Fibroblast of lung (primary cell): ENCODE data around the gene STX8. TPM values are rescaled to one million over a fixed set of nuclear protein-coding genes. Genes with fewer than 3 reads are reported as not detected.

ENCODE experiments used
- DNase-seq, 2 donors: peaks; one replicate each; pipeline versions ENCODE4 v3.0.0 to v3.0.0-alpha.2; 2010; ENCODE audit warnings: low read depth in 2 of 2
- H2AFZ ChIP-seq: 2 replicates; pipeline ENCODE4 v1.5.1; 2012; ENCODE audit warnings: low read length, control low read depth, inconsistent platforms
- H3K27ac ChIP-seq: 2 replicates; pipeline ENCODE4 v1.5.1; 2011; ENCODE audit warnings: low read length, control low read depth; ENCODE audit not compliant: insufficient read depth
- H3K27me3 ChIP-seq: 2 replicates; pipeline ENCODE4 v1.5.1; 2011; ENCODE audit warnings: mild to moderate bottlenecking, low read length; ENCODE audit not compliant: control insufficient read depth, insufficient read depth
- H3K36me3 ChIP-seq: 2 replicates; pipeline ENCODE4 v1.5.1; 2011; ENCODE audit warnings: low read length; ENCODE audit not compliant: control insufficient read depth, insufficient read depth
- H3K4me1 ChIP-seq: 2 replicates; pipeline ENCODE4 v1.5.1; 2011; ENCODE audit warnings: low read length; ENCODE audit not compliant: control insufficient read depth, insufficient read depth; ENCODE audit errors: extremely low read depth
- H3K4me2 ChIP-seq: 2 replicates; pipeline ENCODE4 v1.5.1; 2011; ENCODE audit warnings: low read length, control low read depth; ENCODE audit not compliant: insufficient read depth; ENCODE audit errors: extremely low read depth
- H3K4me3 ChIP-seq, 4 experiments: fragments of 200-600 bp in 1 of 4; sonication (generic) in 1 of 4; replicated peaks in 1 of 4; 2 replicates each; pipeline ENCODE4 v1.5.1; 2011 to 2016; ENCODE audit warnings: low read length in 4 of 4, low read depth in 3 of 4, mild to moderate bottlenecking in 3 of 4, control low read depth in 2 of 4, inconsistent platforms in 1 of 4, mixed read lengths in 1 of 4; ENCODE audit not compliant: insufficient read depth in 1 of 4; ENCODE audit errors: control extremely low read depth in 1 of 4
- H3K79me2 ChIP-seq: 2 replicates; pipeline ENCODE4 v1.5.1; 2012; ENCODE audit warnings: mild to moderate bottlenecking, low read length, inconsistent platforms; ENCODE audit not compliant: control insufficient read depth, insufficient read depth
- H3K9ac ChIP-seq: 2 replicates; pipeline ENCODE4 v1.5.1; 2011; ENCODE audit warnings: mild to moderate bottlenecking, low read length, control low read depth; ENCODE audit not compliant: insufficient read depth
- H3K9me3 ChIP-seq: 2 replicates; pipeline ENCODE4 v1.5.1; 2012; ENCODE audit warnings: low read depth, low read length; ENCODE audit not compliant: control insufficient read depth, insufficient read depth
- H4K20me1 ChIP-seq: 2 replicates; pipeline ENCODE4 v1.5.1; 2011; ENCODE audit warnings: low read length; ENCODE audit not compliant: control insufficient read depth, insufficient read depth; ENCODE audit errors: extremely low read depth
- EZH2 ChIP-seq: IDR thresholded peaks from 2 replicates; pipeline ENCODE4 v1.5.1; 2012; ENCODE audit warnings: low read length, control low read depth, mild to moderate bottlenecking; ENCODE audit errors: missing control alignments
- polyA plus RNA-seq, 2 donors: library from polyadenylated mRNA; depleted of rRNA in 1 of 2; stranded (reverse) in 1 of 2; unstranded in 1 of 2; fragments of >200 nt; gene quantifications; 2 replicates each; pipeline ENCODE4 v1.2.1, GENCODE V29; 2011 to 2012; ENCODE audit warnings: missing spikeins in 1 of 2
- total RNA-seq: library from RNA; depleted of rRNA; stranded (reverse); fragments of >200 nt; gene quantifications from 2 replicates; pipeline ENCODE4 v1.2.1, GENCODE V29; 2014
- TF ChIP-seq, protein P1 (sequence below), 2 donors: IDR thresholded peaks in 1 of 2; conservative IDR thresholded peaks in 1 of 2; 1 replicate in 1 of 2; 2 replicates in 1 of 2; pipeline ENCODE4 v1.5.1; 2011 to 2012; ENCODE audit warnings: low read length in 2 of 2, control low read depth in 1 of 2, inconsistent platforms in 1 of 2, low read depth in 1 of 2, mild to moderate bottlenecking in 1 of 2

STX8 gene
- total and polyA plus RNA-seq, 2 donors (not counting 1 experiment from before 2014, with no cell fraction given): 84.7 to 128 TPM

DNA sequence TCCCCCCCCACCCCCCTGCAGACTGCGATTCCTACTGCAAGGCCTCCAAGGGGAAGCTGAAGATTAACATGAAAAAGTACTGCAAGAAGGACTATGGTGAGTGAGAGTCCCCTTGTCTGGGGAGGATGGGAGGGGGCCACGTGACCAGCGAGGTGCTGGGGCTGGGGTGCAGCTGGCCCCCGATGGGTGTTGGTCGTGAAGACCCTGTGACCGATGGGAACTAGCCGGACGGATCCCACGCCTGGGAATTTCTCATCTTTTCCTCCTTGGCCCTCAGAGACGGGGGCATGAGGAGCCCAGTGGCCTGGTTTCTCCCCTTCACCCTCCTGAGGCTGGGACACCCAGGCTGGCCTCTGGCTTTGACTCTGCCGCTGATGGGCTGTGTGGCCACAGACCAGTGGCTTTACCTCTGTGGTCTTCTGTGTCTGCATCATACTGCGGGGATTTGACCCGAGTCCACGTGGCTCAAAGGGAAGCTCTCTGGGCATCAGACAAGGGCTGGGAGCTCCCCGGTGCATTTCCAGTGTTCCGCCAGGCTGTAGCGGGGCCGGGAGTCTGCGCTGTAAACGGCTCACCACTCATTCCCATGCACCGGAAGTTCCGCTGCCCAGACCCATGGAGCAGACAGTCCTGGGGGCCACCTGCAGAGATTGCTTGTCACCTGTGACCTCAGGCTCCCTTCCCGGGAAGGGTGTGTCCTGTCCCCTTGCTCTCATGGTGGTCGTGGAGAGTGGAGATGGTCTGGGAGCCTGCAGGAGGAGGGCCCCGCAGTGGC is 354.3 kb downstream of the STX8 start:
- Histone ChIP-seq H3K36me3 (no peaks in the 10 kb centered on the region), H3K4me1 (no peaks in the 10 kb centered on the region), H3K9ac (no peak overlapping the region), H3K79me2 (no peaks in the 10 kb centered on the region), H2AFZ (no peak overlapping the region), H3K27ac (no peak overlapping the region), H3K4me3 (no peak overlapping the region), H3K27me3 (no peaks in the 10 kb centered on the region), H3K9me3 (no peaks in the 10 kb centered on the region), H3K4me2 (no peak overlapping the region), H4K20me1 (no peaks in the 10 kb centered on the region)
- TF ChIP-seq, protein P1, sequence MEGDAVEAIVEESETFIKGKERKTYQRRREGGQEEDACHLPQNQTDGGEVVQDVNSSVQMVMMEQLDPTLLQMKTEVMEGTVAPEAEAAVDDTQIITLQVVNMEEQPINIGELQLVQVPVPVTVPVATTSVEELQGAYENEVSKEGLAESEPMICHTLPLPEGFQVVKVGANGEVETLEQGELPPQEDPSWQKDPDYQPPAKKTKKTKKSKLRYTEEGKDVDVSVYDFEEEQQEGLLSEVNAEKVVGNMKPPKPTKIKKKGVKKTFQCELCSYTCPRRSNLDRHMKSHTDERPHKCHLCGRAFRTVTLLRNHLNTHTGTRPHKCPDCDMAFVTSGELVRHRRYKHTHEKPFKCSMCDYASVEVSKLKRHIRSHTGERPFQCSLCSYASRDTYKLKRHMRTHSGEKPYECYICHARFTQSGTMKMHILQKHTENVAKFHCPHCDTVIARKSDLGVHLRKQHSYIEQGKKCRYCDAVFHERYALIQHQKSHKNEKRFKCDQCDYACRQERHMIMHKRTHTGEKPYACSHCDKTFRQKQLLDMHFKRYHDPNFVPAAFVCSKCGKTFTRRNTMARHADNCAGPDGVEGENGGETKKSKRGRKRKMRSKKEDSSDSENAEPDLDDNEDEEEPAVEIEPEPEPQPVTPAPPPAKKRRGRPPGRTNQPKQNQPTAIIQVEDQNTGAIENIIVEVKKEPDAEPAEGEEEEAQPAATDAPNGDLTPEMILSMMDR (conservative IDR thresholded peaks at IDR 0.05 in 1 of 2, IDR thresholded peaks at IDR 0.05 in 1 of 2; ENCODE audit: low read depth in 1 of 2, low read length in 2 of 2): no peak
- TF ChIP-seq EZH2: no peak
- no peak for DNase-seq

DNA sequence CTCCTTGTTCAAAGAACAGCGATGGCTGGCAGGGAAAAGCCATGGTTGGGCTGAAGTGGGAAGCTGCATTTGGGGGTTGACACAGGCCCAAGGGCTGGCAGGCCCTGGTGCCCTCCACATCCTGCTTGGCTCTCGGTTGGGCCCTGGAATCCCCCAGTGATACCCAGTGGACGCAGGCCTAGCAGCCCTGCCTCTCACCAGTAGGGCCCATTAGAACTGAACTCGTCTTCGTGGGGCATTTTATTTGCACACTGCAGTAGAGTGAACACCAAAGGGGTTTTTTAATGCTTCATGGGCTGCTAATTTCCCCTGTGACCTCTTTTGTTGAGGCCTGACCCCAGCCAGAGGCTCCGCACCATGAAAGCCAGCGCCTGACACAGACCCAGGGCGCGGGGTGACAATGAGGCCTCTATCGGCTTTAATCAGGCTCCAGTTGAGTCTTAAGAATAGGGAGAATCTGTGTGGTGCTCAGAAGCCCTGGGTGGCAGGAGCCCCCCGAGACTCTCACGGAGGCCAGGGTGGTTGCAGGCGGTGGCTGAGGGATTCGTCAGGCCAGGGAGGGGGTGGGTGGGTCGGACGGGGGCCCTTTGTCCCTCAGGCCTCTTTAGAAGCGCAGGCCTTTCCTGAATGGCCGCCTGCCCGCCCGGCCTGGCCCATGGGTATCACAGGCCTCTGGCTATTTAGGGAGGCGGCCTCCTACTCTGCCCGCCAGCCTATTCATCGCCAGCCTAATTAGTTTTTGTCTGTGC is 355.0 kb downstream of the STX8 start:
- no peaks in the 10 kb centered on the region for H3K36me3 ChIP-seq
- no peak overlapping the region for H3K4me3 ChIP-seq
- H3K4me1 ChIP-seq: no peaks in the 10 kb centered on the region
- no peaks in the 10 kb centered on the region for H3K27me3 ChIP-seq
- H2AFZ ChIP-seq: no peak overlapping the region
- H3K79me2 ChIP-seq: no peaks in the 10 kb centered on the region
- DNase-seq: no peak
- no peak overlapping the region for H3K9ac ChIP-seq
- no peaks in the 10 kb centered on the region for H4K20me1 ChIP-seq
- H3K27ac ChIP-seq: no peak overlapping the region
- no peak overlapping the region for H3K4me2 ChIP-seq
- no peaks in the 10 kb centered on the region for H3K9me3 ChIP-seq
- no peak for TF ChIP-seq EZH2
- TF ChIP-seq, protein P1 (conservative IDR thresholded peaks at IDR 0.05 in 1 of 2, IDR thresholded peaks at IDR 0.05 in 1 of 2; ENCODE audit: low read depth in 1 of 2, low read length in 2 of 2): no peak

DNA sequence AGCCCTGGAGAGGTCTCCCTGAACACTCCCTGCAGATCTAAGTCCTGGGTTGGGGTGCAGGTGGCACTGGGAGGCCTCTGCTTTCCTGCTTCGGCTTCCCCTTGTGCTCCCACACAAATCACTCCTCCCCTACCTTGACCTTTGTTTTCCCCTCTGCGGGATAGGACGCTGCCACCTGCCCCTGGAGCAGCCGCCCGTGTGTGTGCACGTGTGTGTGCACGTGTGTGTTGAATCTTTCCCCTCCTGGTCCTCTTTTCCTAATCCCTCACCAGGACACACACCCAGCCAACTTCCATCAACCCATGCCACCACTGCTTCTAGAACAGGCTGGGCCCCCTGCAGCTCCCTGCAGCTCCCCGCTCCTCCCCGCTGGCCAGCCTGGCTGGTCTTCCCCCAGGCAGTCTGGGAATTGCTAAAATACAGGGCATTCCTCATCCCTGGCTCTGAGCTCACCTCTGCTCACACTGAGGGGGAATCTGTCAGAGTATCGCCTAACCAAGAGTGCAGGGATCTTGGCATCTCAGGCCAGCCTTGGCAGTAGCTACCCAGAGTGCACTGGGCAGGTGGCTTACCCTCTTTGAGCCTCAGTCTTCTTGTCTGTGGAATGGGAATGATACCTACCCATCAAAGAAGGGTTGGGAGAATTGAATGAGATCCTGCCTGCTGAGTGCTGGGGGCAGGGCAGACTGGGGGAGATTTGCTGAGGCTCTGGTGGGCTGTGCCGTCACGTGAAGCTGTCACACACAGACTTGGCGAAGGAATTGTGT is 355.8 kb downstream of the STX8 start:
- Histone ChIP-seq H3K4me1 (no peaks in the 10 kb centered on the region), H4K20me1 (no peaks in the 10 kb centered on the region), H3K4me3 (no peak overlapping the region), H3K27ac (no peak overlapping the region), H3K9me3 (no peaks in the 10 kb centered on the region), H3K79me2 (no peaks in the 10 kb centered on the region), H3K4me2 (no peak overlapping the region), H3K27me3 (no peaks in the 10 kb centered on the region), H3K9ac (no peak overlapping the region), H3K36me3 (no peaks in the 10 kb centered on the region), H2AFZ (no peak overlapping the region)
- DNase-seq: no peak
- no peak for TF ChIP-seq EZH2
- TF ChIP-seq, protein P1 (conservative IDR thresholded peaks at IDR 0.05 in 1 of 2, IDR thresholded peaks at IDR 0.05 in 1 of 2; ENCODE audit: low read depth in 1 of 2, low read length in 2 of 2): no peak
